Glutamatergic neuron (in vitro differentiated cells): ENCODE results near the gene ELF1. TPM values are rescaled to one million over a fixed set of nuclear protein-coding genes. Genes with fewer than 3 reads are reported as not detected.
A peak's percentile ranks its signal among the peaks of the same experiment; 100 is the strongest.

ENCODE experiments used
- DNase-seq: peaks from one replicate; pipeline ENCODE4 v3.0.0; 2022
- H3K27ac Mint-ChIP-seq: one replicate; pipeline ENCODE4 v1.8.0; 2020; ENCODE audit warnings: mild to moderate bottlenecking, mixed read lengths, inconsistent platforms; ENCODE audit not compliant: unreplicated experiment
- H3K27me3 Mint-ChIP-seq: one replicate; pipeline ENCODE4 v1.8.0; 2020; ENCODE audit warnings: mild to moderate bottlenecking, moderate library complexity, mixed read lengths, inconsistent platforms; ENCODE audit not compliant: unreplicated experiment
- H3K36me3 Mint-ChIP-seq: one replicate; pipeline ENCODE4 v1.8.0; 2020; ENCODE audit warnings: mild to moderate bottlenecking, mixed read lengths, inconsistent platforms; ENCODE audit not compliant: unreplicated experiment
- H3K4me1 Mint-ChIP-seq: one replicate; pipeline ENCODE4 v1.8.0; 2020; ENCODE audit warnings: mild to moderate bottlenecking, low read depth, mixed read lengths, inconsistent platforms; ENCODE audit not compliant: unreplicated experiment
- H3K4me3 Mint-ChIP-seq: one replicate; pipeline ENCODE4 v1.8.0; 2020; ENCODE audit warnings: mild to moderate bottlenecking, mixed read lengths, inconsistent platforms; ENCODE audit not compliant: unreplicated experiment
- H3K9me3 Mint-ChIP-seq: one replicate; pipeline ENCODE4 v1.8.0; 2020; ENCODE audit warnings: mild to moderate bottlenecking, moderate library complexity, mixed read lengths, inconsistent platforms; ENCODE audit not compliant: unreplicated experiment
- total RNA-seq: library from RNA; stranded (reverse); fragmentation: NEBNext Ultra II Directional; extraction: Animal tissue kit (Norgen Biotek cat#: 25700); gene quantifications from one replicate; pipeline ENCODE4 v1.2.1, GENCODE V29; 2021; ENCODE audit not compliant: unreplicated experiment
- TF ChIP-seq, protein P1 (sequence below): fragments of 200-600 bp; sonication (generic); IDR thresholded peaks from one replicate; pipeline ENCODE4 v1.5.0; 2021; ENCODE audit not compliant: partially characterized antibody, unreplicated experiment

Gene ELF1
- total RNA-seq, 1 donor from 2014 or later, result 9.8 TPM

DNA sequence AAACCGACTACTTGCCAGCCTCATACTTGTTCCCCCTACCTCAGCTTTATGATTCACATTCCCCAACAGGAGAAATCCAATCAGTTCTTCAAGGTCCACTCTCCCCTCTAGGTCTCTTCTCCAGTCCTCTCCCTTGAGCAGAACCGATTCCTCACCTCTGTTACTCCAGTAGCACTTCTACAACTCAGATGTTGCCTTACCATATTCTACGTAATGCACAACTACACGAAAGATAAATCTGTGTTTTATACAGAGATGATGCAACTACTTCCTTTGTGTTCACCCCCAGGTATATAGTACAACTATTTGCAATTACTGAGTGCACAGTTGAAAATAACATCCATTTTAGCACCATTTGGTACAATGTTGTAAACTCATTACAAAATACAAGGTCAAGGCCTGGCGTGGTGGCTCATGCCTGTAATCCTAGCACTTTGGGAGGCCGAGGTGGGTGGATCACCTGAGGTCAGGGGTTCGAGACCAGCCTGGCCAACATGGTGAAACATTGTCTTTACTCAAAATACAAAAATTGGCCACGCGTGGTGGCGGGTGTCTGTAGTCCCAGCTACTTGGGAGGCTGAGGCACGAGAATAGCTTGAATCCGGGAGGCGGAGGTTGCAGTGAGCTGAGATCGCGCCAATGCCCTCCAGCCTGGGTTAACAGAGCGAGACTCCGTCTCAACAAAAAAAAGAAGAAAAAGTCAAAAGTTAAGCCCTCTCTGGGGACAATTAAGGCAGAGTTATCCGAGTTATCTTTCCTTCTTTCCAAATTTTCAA is 39.4 kb upstream of the ELF1 start:
- TF ChIP-seq, protein P1, sequence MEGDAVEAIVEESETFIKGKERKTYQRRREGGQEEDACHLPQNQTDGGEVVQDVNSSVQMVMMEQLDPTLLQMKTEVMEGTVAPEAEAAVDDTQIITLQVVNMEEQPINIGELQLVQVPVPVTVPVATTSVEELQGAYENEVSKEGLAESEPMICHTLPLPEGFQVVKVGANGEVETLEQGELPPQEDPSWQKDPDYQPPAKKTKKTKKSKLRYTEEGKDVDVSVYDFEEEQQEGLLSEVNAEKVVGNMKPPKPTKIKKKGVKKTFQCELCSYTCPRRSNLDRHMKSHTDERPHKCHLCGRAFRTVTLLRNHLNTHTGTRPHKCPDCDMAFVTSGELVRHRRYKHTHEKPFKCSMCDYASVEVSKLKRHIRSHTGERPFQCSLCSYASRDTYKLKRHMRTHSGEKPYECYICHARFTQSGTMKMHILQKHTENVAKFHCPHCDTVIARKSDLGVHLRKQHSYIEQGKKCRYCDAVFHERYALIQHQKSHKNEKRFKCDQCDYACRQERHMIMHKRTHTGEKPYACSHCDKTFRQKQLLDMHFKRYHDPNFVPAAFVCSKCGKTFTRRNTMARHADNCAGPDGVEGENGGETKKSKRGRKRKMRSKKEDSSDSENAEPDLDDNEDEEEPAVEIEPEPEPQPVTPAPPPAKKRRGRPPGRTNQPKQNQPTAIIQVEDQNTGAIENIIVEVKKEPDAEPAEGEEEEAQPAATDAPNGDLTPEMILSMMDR, result no peak
- H3K27me3 Mint-ChIP-seq, result peaks cover 21% of the 10 kb centered on the region
- H3K36me3 Mint-ChIP-seq, result no peaks in the 10 kb centered on the region
- peaks cover 29% of the 10 kb centered on the region for H3K9me3 Mint-ChIP-seq
- no peak for DNase-seq
- H3K4me1 Mint-ChIP-seq, result peaks cover 12% of the 10 kb centered on the region
- peak overlapping the region; percentile 36 for H3K4me3 Mint-ChIP-seq
- H3K27ac Mint-ChIP-seq, result no peak overlapping the region

DNA sequence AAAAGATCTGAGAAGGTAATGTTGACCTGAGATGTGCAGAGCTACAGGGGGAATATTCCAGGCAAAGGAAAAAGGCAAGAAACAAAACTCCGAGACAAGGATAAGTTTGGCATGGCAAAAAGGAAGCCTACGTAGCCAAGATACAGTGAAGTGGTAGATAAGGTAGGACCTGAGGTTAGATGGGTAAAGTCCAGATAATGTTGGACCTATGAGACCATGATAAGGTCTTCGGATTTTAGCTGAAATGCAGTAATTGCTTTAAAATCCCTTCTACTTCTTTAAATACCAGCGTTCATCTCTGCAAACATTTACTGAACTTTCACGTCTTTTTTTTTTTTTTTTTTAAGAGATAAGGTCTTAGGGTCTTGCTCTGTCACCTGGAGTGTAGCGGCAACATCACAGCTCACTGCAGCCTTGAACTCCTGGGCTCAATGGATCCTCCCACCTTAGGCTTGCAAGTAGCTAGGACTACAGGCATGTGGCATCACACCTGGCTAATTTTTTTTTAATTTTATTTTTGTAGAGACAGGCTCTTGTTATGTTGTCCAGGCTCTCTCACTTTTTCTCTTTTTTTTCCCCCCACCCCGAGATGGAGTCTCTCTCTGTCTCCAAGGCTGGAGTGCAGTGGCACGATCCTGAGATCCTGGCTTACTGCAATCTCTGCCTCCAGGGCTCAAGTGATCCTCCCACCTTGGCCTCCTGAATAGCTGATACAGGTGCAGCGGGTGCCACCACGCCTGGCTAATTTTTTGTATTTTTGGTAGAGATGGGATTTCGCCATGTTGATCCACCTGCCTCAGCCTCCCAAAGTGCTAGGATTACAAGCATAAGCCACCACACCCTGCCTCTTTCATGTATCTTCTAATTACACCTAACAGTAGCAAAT is 38.0 kb upstream of the ELF1 start:
- Mint-ChIP-seq H3K4me3 (no peak overlapping the region), H3K27ac (no peak overlapping the region), H3K27me3 (peaks cover 18% of the 10 kb centered on the region), H3K9me3 (peaks cover 26% of the 10 kb centered on the region), H3K36me3 (no peaks in the 10 kb centered on the region), H3K4me1 (peaks cover 6% of the 10 kb centered on the region)
- DNase-seq, result no peak
- TF ChIP-seq, protein P1, result no peak

DNA sequence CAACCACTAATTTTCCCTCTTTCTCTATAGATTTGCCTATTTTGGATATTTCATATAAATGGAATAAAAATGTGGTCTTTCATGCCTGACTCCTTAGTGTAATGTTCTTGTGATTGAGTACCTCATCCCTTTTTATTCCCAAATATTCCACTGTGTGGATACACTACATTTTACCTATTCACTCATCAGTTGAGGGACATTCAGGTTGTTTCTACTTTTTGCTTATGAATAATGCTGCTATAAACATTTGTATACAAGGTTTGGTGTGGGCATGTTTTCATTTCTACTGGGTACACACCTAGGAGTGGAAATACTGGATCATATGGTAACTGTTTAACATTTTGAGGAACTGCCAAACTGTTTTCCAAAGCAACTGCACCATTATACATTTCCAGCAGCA is 37.1 kb upstream of the ELF1 start:
- TF ChIP-seq, protein P1, result no peak
- no peaks in the 10 kb centered on the region for H3K36me3 Mint-ChIP-seq
- peaks cover 12% of the 10 kb centered on the region for H3K27me3 Mint-ChIP-seq
- DNase-seq, result no peak
- H3K9me3 Mint-ChIP-seq, result peaks cover 20% of the 10 kb centered on the region
- peaks cover 5% of the 10 kb centered on the region for H3K4me1 Mint-ChIP-seq
- H3K27ac Mint-ChIP-seq, result no peak overlapping the region
- H3K4me3 Mint-ChIP-seq, result no peak overlapping the region

DNA sequence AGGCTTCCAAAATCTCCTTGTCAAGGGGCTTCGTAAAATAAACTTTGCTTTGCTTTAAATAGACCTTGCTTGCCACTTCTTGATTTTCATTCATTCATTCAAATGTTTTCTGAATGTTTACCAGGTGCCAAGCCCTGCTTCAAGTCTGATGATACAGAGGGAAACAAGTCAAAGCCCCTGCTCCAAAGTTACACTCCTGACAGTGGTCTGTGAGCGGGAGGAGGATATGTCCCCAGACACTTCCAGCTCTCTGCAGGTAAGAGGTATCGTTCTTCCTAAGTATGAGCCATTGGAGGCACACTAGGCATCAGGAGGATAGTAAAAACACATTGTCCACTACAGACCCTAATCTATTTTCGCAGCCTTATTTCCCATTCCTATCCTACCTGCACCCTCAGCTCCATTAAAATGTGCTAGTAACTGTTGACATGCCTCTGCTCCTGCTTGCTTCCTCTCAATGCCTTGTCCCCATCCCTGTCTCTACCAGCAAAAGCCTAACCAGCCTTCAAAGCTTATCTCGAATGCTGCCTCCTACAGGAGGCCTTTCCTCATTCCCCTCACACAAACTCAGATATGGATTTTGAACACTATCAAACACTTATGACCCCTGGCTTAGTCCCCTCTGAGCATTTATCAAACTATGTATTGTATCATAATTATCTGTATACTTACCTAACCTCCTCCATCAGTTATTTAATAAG is 36.0 kb upstream of the ELF1 start:
- peaks cover 5% of the 10 kb centered on the region for H3K4me1 Mint-ChIP-seq
- H3K27me3 Mint-ChIP-seq, result peaks cover 2% of the 10 kb centered on the region
- H3K36me3 Mint-ChIP-seq, result no peaks in the 10 kb centered on the region
- TF ChIP-seq, protein P1, result no peak
- peaks cover 9% of the 10 kb centered on the region for H3K9me3 Mint-ChIP-seq
- DNase-seq, result no peak
- no peak overlapping the region for H3K4me3 Mint-ChIP-seq
- no peak overlapping the region for H3K27ac Mint-ChIP-seq
